ENCODE measurements around the gene TMEM54. TPM values are rescaled to one million over a fixed set of nuclear protein-coding genes. Genes with fewer than 3 reads are reported as not detected.
A peak's percentile ranks its signal among the peaks of the same experiment; 100 is the strongest.

TMEM54 gene
- total and polyA plus RNA-seq, 2 of the 13 experiments (the other 11 are each of a cell fraction or from before 2014, with no cell fraction given): 2.5 to 2.9 TPM

DNA sequence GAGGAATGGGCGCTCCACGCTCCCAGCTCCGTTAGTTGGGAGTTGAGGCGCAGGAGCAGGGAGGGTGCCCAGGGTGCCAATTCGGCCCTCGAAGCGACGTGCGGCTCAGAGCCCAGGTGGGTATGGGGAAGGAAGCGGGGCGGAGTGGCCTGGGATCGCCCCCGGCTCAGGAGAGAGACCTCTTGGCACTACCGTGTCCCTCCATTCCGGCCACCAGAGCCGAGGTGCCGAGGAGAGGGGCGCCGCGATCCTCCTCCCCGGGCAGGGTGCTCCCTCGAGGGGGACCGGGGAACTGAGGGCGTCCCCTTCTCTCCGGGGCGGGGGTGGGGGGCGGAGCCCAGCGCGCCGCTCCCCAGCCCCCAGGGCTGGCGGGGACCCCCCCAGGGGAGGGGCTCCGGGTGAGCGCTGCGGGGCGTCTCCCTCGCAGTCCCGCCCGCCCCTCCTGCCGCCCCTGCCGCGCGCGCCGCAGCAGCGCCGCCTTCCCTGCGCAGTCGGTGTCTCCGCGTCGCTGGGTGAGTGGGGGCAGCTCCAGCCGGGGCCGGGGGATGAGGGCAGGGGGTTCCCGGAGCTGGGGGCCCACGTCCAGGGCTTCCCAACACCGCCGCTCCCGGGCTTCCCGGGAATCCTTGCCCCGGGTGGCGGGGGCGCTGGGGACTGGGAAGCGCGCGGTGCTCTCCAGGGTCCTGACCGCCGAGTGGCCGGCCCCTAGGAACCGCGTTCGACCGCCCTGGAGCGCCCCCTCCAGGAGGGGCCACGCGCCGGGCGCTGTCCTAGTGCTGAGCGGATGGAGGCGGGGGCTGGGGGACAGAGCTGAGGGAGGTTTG lies 15.0 kb downstream of the TMEM54 start, which contains the start of gene HPCA (continued):
- TF ChIP-seq, protein P1, sequence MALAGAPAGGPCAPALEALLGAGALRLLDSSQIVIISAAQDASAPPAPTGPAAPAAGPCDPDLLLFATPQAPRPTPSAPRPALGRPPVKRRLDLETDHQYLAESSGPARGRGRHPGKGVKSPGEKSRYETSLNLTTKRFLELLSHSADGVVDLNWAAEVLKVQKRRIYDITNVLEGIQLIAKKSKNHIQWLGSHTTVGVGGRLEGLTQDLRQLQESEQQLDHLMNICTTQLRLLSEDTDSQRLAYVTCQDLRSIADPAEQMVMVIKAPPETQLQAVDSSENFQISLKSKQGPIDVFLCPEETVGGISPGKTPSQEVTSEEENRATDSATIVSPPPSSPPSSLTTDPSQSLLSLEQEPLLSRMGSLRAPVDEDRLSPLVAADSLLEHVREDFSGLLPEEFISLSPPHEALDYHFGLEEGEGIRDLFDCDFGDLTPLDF (CRISPR knock-in tag; IDR thresholded peaks at IDR 0.05): peak; percentile 79
- TF ChIP-seq, protein P2, sequence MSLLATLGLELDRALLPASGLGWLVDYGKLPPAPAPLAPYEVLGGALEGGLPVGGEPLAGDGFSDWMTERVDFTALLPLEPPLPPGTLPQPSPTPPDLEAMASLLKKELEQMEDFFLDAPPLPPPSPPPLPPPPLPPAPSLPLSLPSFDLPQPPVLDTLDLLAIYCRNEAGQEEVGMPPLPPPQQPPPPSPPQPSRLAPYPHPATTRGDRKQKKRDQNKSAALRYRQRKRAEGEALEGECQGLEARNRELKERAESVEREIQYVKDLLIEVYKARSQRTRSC (CRISPR knock-in tag; IDR thresholded peaks at IDR 0.05; ENCODE audit: low read depth): peak; percentile 97
- TF ChIP-seq, protein P3, sequence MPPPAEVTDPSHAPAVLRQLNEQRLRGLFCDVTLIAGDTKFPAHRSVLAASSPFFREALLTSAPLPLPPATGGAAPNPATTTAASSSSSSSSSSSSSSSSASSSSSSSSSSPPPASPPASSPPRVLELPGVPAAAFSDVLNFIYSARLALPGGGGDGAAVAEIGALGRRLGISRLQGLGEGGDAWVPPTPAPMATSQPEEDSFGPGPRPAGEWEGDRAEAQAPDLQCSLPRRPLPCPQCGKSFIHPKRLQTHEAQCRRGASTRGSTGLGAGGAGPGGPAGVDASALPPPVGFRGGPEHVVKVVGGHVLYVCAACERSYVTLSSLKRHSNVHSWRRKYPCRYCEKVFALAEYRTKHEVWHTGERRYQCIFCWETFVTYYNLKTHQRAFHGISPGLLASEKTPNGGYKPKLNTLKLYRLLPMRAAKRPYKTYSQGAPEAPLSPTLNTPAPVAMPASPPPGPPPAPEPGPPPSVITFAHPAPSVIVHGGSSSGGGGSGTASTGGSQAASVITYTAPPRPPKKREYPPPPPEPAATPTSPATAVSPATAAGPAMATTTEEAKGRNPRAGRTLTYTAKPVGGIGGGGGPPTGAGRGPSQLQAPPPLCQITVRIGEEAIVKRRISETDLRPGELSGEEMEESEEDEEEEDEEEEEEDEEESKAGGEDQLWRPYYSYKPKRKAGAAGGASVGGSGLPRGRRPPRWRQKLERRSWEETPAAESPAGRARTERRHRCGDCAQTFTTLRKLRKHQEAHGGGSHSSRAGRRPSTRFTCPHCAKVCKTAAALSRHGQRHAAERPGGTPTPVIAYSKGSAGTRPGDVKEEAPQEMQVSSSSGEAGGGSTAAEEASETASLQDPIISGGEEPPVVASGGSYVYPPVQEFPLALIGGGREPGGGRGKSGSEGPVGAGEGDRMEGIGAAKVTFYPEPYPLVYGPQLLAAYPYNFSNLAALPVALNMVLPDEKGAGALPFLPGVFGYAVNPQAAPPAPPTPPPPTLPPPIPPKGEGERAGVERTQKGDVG (CRISPR knock-in tag; IDR thresholded peaks at IDR 0.05; ENCODE audit: borderline replicate concordance): peak; percentile 68; the same call in 1 of the 2 replicates
- peak; percentile 99 for TF ChIP-seq HOXA9 (CRISPR knock-in tag; IDR thresholded peaks at IDR 0.05; ENCODE audit: borderline replicate concordance)
- TF ChIP-seq ZNF234 (CRISPR knock-in tag; conservative IDR thresholded peaks at IDR 0.05): peak; percentile 77; the same call in 1 of the 2 replicates
- TF ChIP-seq GATAD1 (CRISPR knock-in tag; IDR thresholded peaks at IDR 0.05): peak; percentile 77
- TF ChIP-seq SIX4 (CRISPR knock-in tag; IDR thresholded peaks at IDR 0.05): peak; percentile 85
- peak; percentile 79; the same call in 1 of the 2 replicates for TF ChIP-seq FOXM1 (CRISPR knock-in tag; IDR thresholded peaks at IDR 0.05)
- peak; percentile 99 for TF ChIP-seq KLF15 (CRISPR knock-in tag; IDR thresholded peaks at IDR 0.05; ENCODE audit: borderline replicate concordance)
- TF ChIP-seq PRPF4 (IDR thresholded peaks at IDR 0.05; ENCODE audit: low read depth, low read length, poor library complexity, severe bottlenecking): no peak
- TF ChIP-seq HDAC6 (IDR thresholded peaks at IDR 0.05; ENCODE audit: low read depth, low read length): no peak
- TF ChIP-seq ZNF891 (CRISPR knock-in tag; IDR thresholded peaks at IDR 0.05): peak; percentile 97
- TF ChIP-seq ZFY (CRISPR knock-in tag; IDR thresholded peaks at IDR 0.05): peak; percentile 48; the same call in 1 of the 2 replicates
- 0 out of 2 replicates have a peak, but pooled peaks have one; percentile 62 for TF ChIP-seq CERS6 (CRISPR knock-in tag; IDR thresholded peaks at IDR 0.05)
- TF ChIP-seq THYN1 (CRISPR knock-in tag; IDR thresholded peaks at IDR 0.05; ENCODE audit: borderline replicate concordance, low read depth): 0 out of 2 replicates have a peak, but pooled peaks have one; percentile 51
- TF ChIP-seq, protein P4, sequence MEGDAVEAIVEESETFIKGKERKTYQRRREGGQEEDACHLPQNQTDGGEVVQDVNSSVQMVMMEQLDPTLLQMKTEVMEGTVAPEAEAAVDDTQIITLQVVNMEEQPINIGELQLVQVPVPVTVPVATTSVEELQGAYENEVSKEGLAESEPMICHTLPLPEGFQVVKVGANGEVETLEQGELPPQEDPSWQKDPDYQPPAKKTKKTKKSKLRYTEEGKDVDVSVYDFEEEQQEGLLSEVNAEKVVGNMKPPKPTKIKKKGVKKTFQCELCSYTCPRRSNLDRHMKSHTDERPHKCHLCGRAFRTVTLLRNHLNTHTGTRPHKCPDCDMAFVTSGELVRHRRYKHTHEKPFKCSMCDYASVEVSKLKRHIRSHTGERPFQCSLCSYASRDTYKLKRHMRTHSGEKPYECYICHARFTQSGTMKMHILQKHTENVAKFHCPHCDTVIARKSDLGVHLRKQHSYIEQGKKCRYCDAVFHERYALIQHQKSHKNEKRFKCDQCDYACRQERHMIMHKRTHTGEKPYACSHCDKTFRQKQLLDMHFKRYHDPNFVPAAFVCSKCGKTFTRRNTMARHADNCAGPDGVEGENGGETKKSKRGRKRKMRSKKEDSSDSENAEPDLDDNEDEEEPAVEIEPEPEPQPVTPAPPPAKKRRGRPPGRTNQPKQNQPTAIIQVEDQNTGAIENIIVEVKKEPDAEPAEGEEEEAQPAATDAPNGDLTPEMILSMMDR (CRISPR knock-in tag; IDR thresholded peaks at IDR 0.05): peak; percentile 81
- peak; percentile 81; the same call in 1 of the 2 replicates for TF ChIP-seq MTF2 (CRISPR knock-in tag; IDR thresholded peaks at IDR 0.05; ENCODE audit: borderline replicate concordance)
- TF ChIP-seq TOPORS (CRISPR knock-in tag; IDR thresholded peaks at IDR 0.05): peak; percentile 81; the same call in 1 of the 2 replicates
- peak; percentile 99 for TF ChIP-seq CREB3 (CRISPR knock-in tag; IDR thresholded peaks at IDR 0.05)
